GM23338 (cell line): ENCODE measurements around the gene CDH4. TPM values are rescaled to one million over a fixed set of nuclear protein-coding genes. Genes with fewer than 3 reads are reported as not detected.

Experiments
- ATAC-seq: fragments of 200-7000 bp; cut with Tn5 transposase; 3 replicates; pipeline ENCODE4 v1.9.1; 2020
- DNase-seq: peaks from one replicate; pipeline ENCODE4 v3.0.0-alpha.2; 2015; ENCODE audit warnings: low spot score
- H2AFZ ChIP-seq: fragments of 200-600 bp; sonication (generic); 2 replicates; pipeline ENCODE4 v1.8.0; 2016; ENCODE audit warnings: antibody characterized with exemption, mild to moderate bottlenecking, moderate library complexity
- H3F3A ChIP-seq: fragments of 200-600 bp; sonication (generic); replicated peaks from 2 replicates; pipeline ENCODE4 v1.8.0; 2017; ENCODE audit warnings: antibody characterized with exemption, mixed run types, low read depth
- H3K27ac ChIP-seq: fragments of 200-600 bp; sonication (generic); 2 replicates; pipeline ENCODE4 v1.6.1; 2016; ENCODE audit warnings: low read depth
- H3K27me3 ChIP-seq: fragments of 200-600 bp; sonication (generic); 2 replicates; pipeline ENCODE4 v1.8.0; 2016; ENCODE audit warnings: mild to moderate bottlenecking, mixed run types, moderate library complexity; ENCODE audit not compliant: insufficient read depth
- H3K36me3 ChIP-seq: fragments of 200-600 bp; sonication (generic); 2 replicates; pipeline ENCODE4 v1.8.0; 2016; ENCODE audit warnings: mild to moderate bottlenecking; ENCODE audit not compliant: insufficient read depth
- H3K4me1 ChIP-seq: fragments of 200-600 bp; sonication (generic); 2 replicates; pipeline ENCODE4 v1.8.0; 2016; ENCODE audit warnings: mild to moderate bottlenecking, moderate library complexity; ENCODE audit not compliant: insufficient read depth
- H3K4me2 ChIP-seq: fragments of 200-600 bp; sonication (generic); 2 replicates; pipeline ENCODE4 v1.7.1; 2017; ENCODE audit warnings: mixed run types
- H3K4me3 ChIP-seq: fragments of 200-600 bp; sonication (generic); 2 replicates; pipeline ENCODE4 v1.6.1; 2016; ENCODE audit warnings: mixed run types
- H3K79me2 ChIP-seq: fragments of 200-600 bp; sonication (generic); replicated peaks from 2 replicates; pipeline ENCODE4 v1.8.0; 2017; ENCODE audit warnings: mild to moderate bottlenecking; ENCODE audit not compliant: insufficient read depth
- H3K9me2 ChIP-seq: fragments of 200-600 bp; sonication (generic); 2 replicates; pipeline ENCODE4 v1.8.0; 2017; ENCODE audit not compliant: insufficient read depth
- H4K20me1 ChIP-seq: fragments of 200-600 bp; sonication (generic); replicated peaks from 2 replicates; pipeline ENCODE4 v1.8.0; 2017; ENCODE audit warnings: mild to moderate bottlenecking; ENCODE audit not compliant: insufficient read depth
- H3K27ac Mint-ChIP-seq: 2 replicates; pipeline ENCODE4 v1.8.0; 2020; ENCODE audit warnings: inconsistent platforms, mild to moderate bottlenecking, moderate library complexity, mixed read lengths
- H3K27me3 Mint-ChIP-seq: 3 replicates; pipeline ENCODE4 v1.8.0; 2022; ENCODE audit warnings: low read depth, mild to moderate bottlenecking, moderate library complexity, mixed read lengths, inconsistent platforms; ENCODE audit not compliant: insufficient read depth, poor library complexity
- H3K36me3 Mint-ChIP-seq: 3 replicates; pipeline ENCODE4 v1.8.0; 2021; ENCODE audit warnings: low read depth, mild to moderate bottlenecking, inconsistent platforms, moderate library complexity, mixed read lengths
- H3K4me1 Mint-ChIP-seq: 3 replicates; pipeline ENCODE4 v1.8.0; 2020; ENCODE audit warnings: mild to moderate bottlenecking, inconsistent platforms, mixed read lengths
- H3K4me3 Mint-ChIP-seq: 3 replicates; pipeline ENCODE4 v1.8.0; 2021; ENCODE audit warnings: moderate library complexity, mild to moderate bottlenecking, inconsistent platforms, mixed read lengths
- H3K9me3 Mint-ChIP-seq: 3 replicates; pipeline ENCODE4 v1.8.0; 2020; ENCODE audit warnings: moderate library complexity, mild to moderate bottlenecking, inconsistent platforms, mixed read lengths
- CREB1 ChIP-seq: fragments of 250-450 bp; sonication (Bioruptor Pico); IDR thresholded peaks from 2 replicates; pipeline ENCODE4 v1.5.0; 2020; ENCODE audit warnings: low read depth, mild to moderate bottlenecking, moderate library complexity
- CTCF ChIP-seq, 2 experiments: fragments of 200-600 bp in 1 of 2; sonication (generic) in 1 of 2; conservative IDR thresholded peaks; 2 replicates each; pipeline versions ENCODE4 v1.5.1 to v1.6.1; 2016 to 2017; ENCODE audit warnings: antibody characterized with exemption in 2 of 2, low read depth in 2 of 2, mild to moderate bottlenecking in 2 of 2, moderate library complexity in 1 of 2
- ETS1 ChIP-seq: IDR thresholded peaks from 2 replicates; pipeline ENCODE4 v1.6.1; 2016; ENCODE audit warnings: antibody characterized with exemption
- EZH2phosphoT487 ChIP-seq: fragments of 200-600 bp; sonication (generic); IDR thresholded peaks from one replicate; pipeline ENCODE4 v1.8.1; 2018; ENCODE audit warnings: antibody characterized with exemption; ENCODE audit not compliant: unreplicated experiment
- JUNB ChIP-seq: IDR thresholded peaks from one replicate; pipeline ENCODE4 v1.6.1; 2016; ENCODE audit warnings: antibody characterized with exemption; ENCODE audit not compliant: unreplicated experiment
- NANOG ChIP-seq: IDR thresholded peaks from 2 replicates; pipeline ENCODE4 v1.6.1; 2016; ENCODE audit warnings: antibody characterized with exemption, borderline replicate concordance
- ZNF331 ChIP-seq: fragments of 250-450 bp; sonication (Bioruptor Pico); IDR thresholded peaks from 2 replicates; pipeline ENCODE4 v1.5.0; 2020; ENCODE audit warnings: low read depth, mild to moderate bottlenecking, moderate library complexity
- ZNF462 ChIP-seq: fragments of 250-450 bp; sonication (Bioruptor Pico); IDR thresholded peaks from 2 replicates; pipeline ENCODE4 v1.5.0; 2020; ENCODE audit warnings: mild to moderate bottlenecking, moderate library complexity
- polyA plus RNA-seq: library from polyadenylated mRNA; unstranded; fragments of >200 nt; fragmentation: Nextera tagmentation; extraction: Ambion mirVana; gene quantifications from 2 replicates; pipeline ENCODE4 v1.2.1, GENCODE V29; 2016
- total RNA-seq: library from RNA; depleted of rRNA; stranded (reverse); fragments of >200 nt; shearing (Covaris generic); gene quantifications from 2 replicates; pipeline ENCODE4 v1.2.3, GENCODE V29; 2014

Gene CDH4
- total and polyA plus RNA-seq, 2 experiments from 2014 or later, result 1.2 to 4.2 TPM

DNA sequence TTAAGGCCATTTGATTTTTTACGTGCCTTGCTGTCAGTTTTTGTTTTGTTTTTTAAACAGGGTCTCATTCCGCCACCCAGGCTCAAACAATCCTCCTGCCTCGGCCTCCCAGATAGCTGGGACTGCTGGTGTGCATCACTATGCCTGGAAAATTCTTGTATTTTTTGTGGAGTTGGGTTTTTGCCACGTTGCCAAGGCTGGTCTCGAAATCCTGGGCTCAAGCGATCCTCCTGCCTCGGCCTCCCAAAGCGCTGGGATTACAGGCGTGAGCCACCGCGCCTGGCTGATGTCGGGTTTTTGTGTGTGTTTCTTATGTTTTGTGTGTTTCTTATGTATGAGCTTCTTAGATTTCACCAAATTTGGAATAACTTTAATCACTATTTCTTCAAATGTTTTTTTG, 708.8 kb downstream of the CDH4 start:
- no peak for DNase-seq
- Histone ChIP-seq H3K27me3 (no peaks in the 10 kb centered on the region), H4K20me1 (no peaks in the 10 kb centered on the region), H3K4me1 (no peaks in the 10 kb centered on the region; the same call in 1 of the 2 replicates), H3K36me3 (no peaks in the 10 kb centered on the region), H3K79me2 (no peaks in the 10 kb centered on the region), H3F3A (no peaks in the 10 kb centered on the region), H3K9me2 (no peaks in the 10 kb centered on the region), H3K4me3 (no peak overlapping the region), H2AFZ (no peak overlapping the region), H3K4me2 (no peak overlapping the region), H3K27ac (no peak overlapping the region)
- Mint-ChIP-seq H3K36me3 (no peaks in the 10 kb centered on the region), H3K9me3 (no peaks in the 10 kb centered on the region), H3K4me3 (no peak overlapping the region), H3K4me1 (peaks cover 15% of the 10 kb centered on the region; the same call in 2 of the 3 replicates), H3K27me3 (peaks cover 5% of the 10 kb centered on the region), H3K27ac (no peak overlapping the region)
- no peak for TF ChIP-seq EZH2phosphoT487
- TF ChIP-seq ZNF331, result no peak
- no peak for TF ChIP-seq CTCF (conservative IDR thresholded peaks at IDR 0.05; ENCODE audit: low read depth in 2 of 2)
- TF ChIP-seq ZNF462, result no peak
- no peak for ATAC-seq

GRCh38 chr20:61963149-61963548, 711.1 kb downstream of the CDH4 start:
- no peaks in the 10 kb centered on the region for H3K9me3 Mint-ChIP-seq
- no peak overlapping the region for H3K4me3 Mint-ChIP-seq
- no peak overlapping the region for H3K27ac ChIP-seq
- ATAC-seq, result no peak
- no peaks in the 10 kb centered on the region for H3K27me3 ChIP-seq
- no peaks in the 10 kb centered on the region for H3K36me3 ChIP-seq
- no peak overlapping the region for H3K4me2 ChIP-seq
- no peak for DNase-seq
- no peaks in the 10 kb centered on the region; the same call in 1 of the 2 replicates for H3F3A ChIP-seq
- H3K27me3 Mint-ChIP-seq, result peaks cover 5% of the 10 kb centered on the region
- H3K4me3 ChIP-seq, result no peak overlapping the region
- H3K9me2 ChIP-seq, result no peaks in the 10 kb centered on the region
- no peaks in the 10 kb centered on the region for H3K79me2 ChIP-seq
- H4K20me1 ChIP-seq, result no peaks in the 10 kb centered on the region
- H3K27ac Mint-ChIP-seq, result no peak overlapping the region
- no peaks in the 10 kb centered on the region for H3K36me3 Mint-ChIP-seq
- no peak overlapping the region for H2AFZ ChIP-seq
- H3K4me1 Mint-ChIP-seq, result peaks cover 14% of the 10 kb centered on the region; the same call in 2 of the 3 replicates
- no peaks in the 10 kb centered on the region; the same call in 1 of the 2 replicates for H3K4me1 ChIP-seq
- TF ChIP-seq JUNB (no peak), NANOG (no peak), EZH2phosphoT487 (no peak), CREB1 (CRISPR knock-in tag) (no peak), CTCF (conservative IDR thresholded peaks at IDR 0.05; ENCODE audit: low read depth in 2 of 2) (no peak), ZNF331 (no peak), ETS1 (no peak)
